SK-N-MC (cell line): ENCODE data around the gene FAM98B.

Source experiments
- EZH2 ChIP-seq: fragments of 200-600 bp; sonication (generic); IDR thresholded peaks from one replicate; pipeline ENCODE4 v1.6.1; 2017; ENCODE audit warnings: antibody characterized with exemption
- FOXP2 ChIP-seq: optimal IDR thresholded peaks from 2 replicates; pipeline ENCODE3; 2011; ENCODE audit warnings: mild to moderate bottlenecking, moderate library complexity; ENCODE audit not compliant: insufficient read depth; ENCODE audit errors: extremely low read length, control extremely low read depth
- POLR2AphosphoS5 ChIP-seq: IDR thresholded peaks from 2 replicates; pipeline ENCODE4 v1.6.1; 2012; ENCODE audit warnings: mild to moderate bottlenecking, low read depth, low read length, borderline replicate concordance

DNA sequence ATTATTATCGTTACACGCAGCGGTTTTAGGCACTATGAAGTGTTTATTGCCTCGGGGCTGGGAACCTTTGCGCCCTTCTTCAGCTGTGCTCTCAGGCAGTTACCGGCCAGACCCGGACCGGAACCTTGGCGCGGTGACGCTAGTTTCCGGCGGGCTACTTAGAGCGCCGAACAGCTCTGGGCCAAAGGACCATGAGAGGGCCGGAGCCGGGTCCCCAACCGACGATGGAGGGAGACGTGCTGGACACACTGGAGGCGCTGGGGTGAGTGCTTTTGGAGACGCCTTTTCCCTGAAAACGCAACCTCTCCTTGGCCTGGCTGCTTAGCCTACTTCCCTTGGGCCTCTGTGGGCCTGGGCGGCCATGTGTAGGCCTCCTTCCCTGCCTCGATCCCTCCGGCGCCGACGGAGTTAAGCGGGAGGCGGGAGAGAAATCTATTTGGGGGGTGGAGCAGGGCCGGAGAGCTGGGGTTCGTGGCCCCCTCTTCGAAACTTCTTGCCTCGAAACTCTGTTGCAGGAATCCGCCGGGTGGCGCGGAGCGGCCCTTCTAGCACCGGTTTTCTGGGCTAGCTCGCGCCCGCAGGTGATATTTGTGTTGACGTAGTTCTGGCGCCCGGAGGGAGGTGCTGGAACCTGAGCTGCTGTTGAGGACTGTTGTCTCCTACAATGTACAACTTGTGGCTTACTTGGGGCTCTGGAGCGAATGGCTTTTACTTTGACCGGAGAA lies at the start of gene FAM98B:
- TF ChIP-seq POLR2AphosphoS5 (peak; percentile 84), EZH2 (no peak), FOXP2 (no peak)
